Activated CD8-positive, alpha-beta T cell treated with anti-CD3 and anti-CD28 coated beads for 36 hours (primary cell): ENCODE measurements around the gene KCNH2. TPM values are rescaled to one million over a fixed set of nuclear protein-coding genes. Genes with fewer than 3 reads are reported as not detected.

Experiments used
- ATAC-seq: fragments of 200-7000 bp; cut with Tn5 transposase; one replicate; pipeline ENCODE4 v1.10.0; 2021; ENCODE audit warnings: mild to moderate bottlenecking, moderate library complexity
- CTCF ChIA-PET: fragments of 350-600 bp; sonication (Branson Sonifier 250); formaldehyde crosslinking; loops from one replicate; lab custom pipeline; 2021; ENCODE audit warnings: antibody characterized with exemption; lab: Charles Lee
- POLR2A ChIA-PET: fragments of 350-600 bp; sonication (Branson Sonifier 250); formaldehyde crosslinking; loops from one replicate; lab custom pipeline; 2021; ENCODE audit warnings: antibody characterized with exemption; lab: Charles Lee
- DNase-seq: peaks from one replicate; pipeline ENCODE4 v3.0.0-alpha.2; 2020
- H3K27ac Mint-ChIP-seq: one replicate; pipeline ENCODE4 v1.8.0; 2021; ENCODE audit warnings: mild to moderate bottlenecking, mixed read lengths
- H3K27me3 Mint-ChIP-seq: one replicate; pipeline ENCODE4 v1.8.0; 2021; ENCODE audit warnings: mixed read lengths
- H3K36me3 Mint-ChIP-seq: one replicate; pipeline ENCODE4 v1.8.0; 2021; ENCODE audit warnings: low read depth, mixed read lengths
- H3K4me1 Mint-ChIP-seq: one replicate; pipeline ENCODE4 v1.8.0; 2021; ENCODE audit warnings: low read depth, mixed read lengths
- H3K4me3 Mint-ChIP-seq: one replicate; pipeline ENCODE4 v1.8.0; 2021; ENCODE audit warnings: mild to moderate bottlenecking, moderate library complexity, mixed read lengths
- H3K9me3 Mint-ChIP-seq: one replicate; pipeline ENCODE4 v1.8.0; 2021; ENCODE audit warnings: mixed read lengths
- intact Hi-C: fragments of 100-400 bp; cut with micrococcal nuclease; formaldehyde crosslinking; loops from one replicate; pipeline ENCODE4 v1.10.0; 2022
- total RNA-seq, 2 experiments: library from RNA; stranded (reverse); gene quantifications; one replicate each; pipeline ENCODE4 v1.2.3, GENCODE V29; 2021
- TF ChIP-seq, protein P1 (sequence below): fragments of 200-600 bp; IDR thresholded peaks from one replicate; pipeline ENCODE4 v1.8.0; 2022; ENCODE audit warnings: antibody characterized with exemption, mild to moderate bottlenecking

Gene KCNH2
- total RNA-seq, 2 experiments from 2014 or later, result 0.23 to 0.29 TPM

DNA sequence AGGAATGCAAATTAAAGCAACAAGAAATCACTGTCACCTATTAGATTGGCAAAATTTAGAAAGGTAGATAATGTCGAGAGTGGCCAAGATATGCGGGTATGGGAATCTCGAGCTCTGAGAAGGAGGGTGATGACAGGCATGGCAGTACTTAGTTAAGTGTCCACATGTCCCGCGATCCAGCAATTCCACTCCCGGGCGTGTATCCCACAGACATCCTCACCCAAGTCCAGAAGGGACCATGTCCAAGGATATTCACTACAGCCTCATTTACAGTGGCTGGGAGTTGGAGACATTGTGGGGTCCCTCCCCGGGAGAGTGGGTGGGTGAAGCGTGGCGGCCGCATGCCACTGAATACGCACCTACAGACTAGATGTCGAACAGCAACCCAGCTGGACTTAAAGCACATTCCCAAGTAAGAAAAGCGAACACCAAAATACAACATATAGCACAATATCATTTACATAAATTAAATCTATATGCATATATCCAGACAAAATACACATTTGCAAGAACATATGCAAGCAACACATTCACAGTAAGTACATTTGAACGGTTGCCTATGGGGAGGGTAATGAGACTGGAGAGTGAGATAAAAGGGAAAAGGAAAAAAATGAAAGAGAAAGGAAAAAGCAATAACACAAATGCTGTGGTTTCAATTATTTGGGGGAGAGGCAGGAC is 9.9 kb downstream of the KCNH2 start:
- ChIA-PET CTCF (interaction anchor here (1.3 to 2.1 kb wide), 6 partner anchors 16 to 70 kb away, joined by 4 to 17 read pairs (median 4); no protein-coding TSS in a partner anchor), POLR2A (interaction anchor here (0.7 kb wide), 1 partner anchor 52 kb away, joined by 3 read pairs; no protein-coding TSS in a partner anchor)
- Mint-ChIP-seq H3K27me3 (no peaks in the 10 kb centered on the region), H3K27ac (no peak overlapping the region), H3K9me3 (no peaks in the 10 kb centered on the region), H3K4me1 (peaks cover under 1% of the 10 kb centered on the region), H3K36me3 (no peaks in the 10 kb centered on the region), H3K4me3 (no peak overlapping the region)
- TF ChIP-seq, protein P1, sequence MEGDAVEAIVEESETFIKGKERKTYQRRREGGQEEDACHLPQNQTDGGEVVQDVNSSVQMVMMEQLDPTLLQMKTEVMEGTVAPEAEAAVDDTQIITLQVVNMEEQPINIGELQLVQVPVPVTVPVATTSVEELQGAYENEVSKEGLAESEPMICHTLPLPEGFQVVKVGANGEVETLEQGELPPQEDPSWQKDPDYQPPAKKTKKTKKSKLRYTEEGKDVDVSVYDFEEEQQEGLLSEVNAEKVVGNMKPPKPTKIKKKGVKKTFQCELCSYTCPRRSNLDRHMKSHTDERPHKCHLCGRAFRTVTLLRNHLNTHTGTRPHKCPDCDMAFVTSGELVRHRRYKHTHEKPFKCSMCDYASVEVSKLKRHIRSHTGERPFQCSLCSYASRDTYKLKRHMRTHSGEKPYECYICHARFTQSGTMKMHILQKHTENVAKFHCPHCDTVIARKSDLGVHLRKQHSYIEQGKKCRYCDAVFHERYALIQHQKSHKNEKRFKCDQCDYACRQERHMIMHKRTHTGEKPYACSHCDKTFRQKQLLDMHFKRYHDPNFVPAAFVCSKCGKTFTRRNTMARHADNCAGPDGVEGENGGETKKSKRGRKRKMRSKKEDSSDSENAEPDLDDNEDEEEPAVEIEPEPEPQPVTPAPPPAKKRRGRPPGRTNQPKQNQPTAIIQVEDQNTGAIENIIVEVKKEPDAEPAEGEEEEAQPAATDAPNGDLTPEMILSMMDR, result no peak
- ATAC-seq, result no peak
- DNase-seq, result no peak
- intact Hi-C loops, result no loop called here

DNA sequence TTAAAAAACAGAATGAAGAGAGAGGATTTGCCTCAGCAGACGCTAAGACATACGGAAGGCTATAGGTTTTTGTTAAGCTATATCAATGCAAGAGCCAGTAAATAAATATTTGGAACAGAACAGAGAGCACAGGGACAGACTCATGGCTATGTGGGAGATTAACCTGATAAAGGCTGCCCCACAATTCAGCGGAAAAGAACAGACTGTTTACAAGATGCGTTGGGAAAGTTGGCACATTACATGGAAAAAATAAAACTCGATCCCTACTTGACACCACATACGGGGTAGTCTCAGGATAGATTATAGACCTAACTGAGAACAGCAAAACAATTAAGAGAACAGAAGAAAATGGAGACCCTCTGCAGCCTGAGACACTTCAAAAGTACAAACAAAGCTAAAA is 10.8 kb downstream of the KCNH2 start:
- H3K4me3 Mint-ChIP-seq, result no peak overlapping the region
- H3K36me3 Mint-ChIP-seq, result no peaks in the 10 kb centered on the region
- DNase-seq (no peak), ATAC-seq (no peak)
- H3K4me1 Mint-ChIP-seq, result peaks cover 2% of the 10 kb centered on the region
- TF ChIP-seq, protein P1, result no peak
- peaks cover 2% of the 10 kb centered on the region for H3K27me3 Mint-ChIP-seq
- ChIA-PET POLR2A (interaction anchor here (0.7 kb wide), 1 partner anchor 53 kb away, joined by 3 read pairs; no protein-coding TSS in a partner anchor), CTCF (interaction anchor here (1.3 to 1.5 kb wide), 3 partner anchors 16 to 22 kb away, joined by 4 to 5 read pairs (median 4); no protein-coding TSS in a partner anchor)
- no peaks in the 10 kb centered on the region for H3K9me3 Mint-ChIP-seq
- intact Hi-C loops, result no loop called here
- H3K27ac Mint-ChIP-seq, result no peak overlapping the region

DNA sequence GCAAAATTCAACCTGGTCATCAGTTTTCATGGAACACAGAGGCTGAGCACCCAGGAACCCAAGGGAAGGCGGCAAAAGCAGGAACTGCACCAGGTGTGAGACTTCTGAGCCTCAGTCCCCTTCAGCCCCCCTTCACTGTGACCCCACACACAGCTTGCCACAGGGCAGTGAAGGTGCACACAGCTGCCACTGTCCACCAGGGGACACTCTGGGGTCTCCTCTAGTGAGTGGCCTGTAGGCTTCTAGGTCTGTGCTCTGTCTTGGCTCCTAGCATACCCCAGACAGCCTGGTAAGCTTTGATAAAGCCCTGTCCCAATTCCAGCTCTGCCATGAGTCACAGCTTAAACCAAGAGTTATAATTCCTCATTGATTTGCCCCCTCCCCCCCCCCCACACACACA is 12.1 kb downstream of the KCNH2 start:
- H3K4me3 Mint-ChIP-seq, result no peak overlapping the region
- H3K9me3 Mint-ChIP-seq, result no peaks in the 10 kb centered on the region
- no peaks in the 10 kb centered on the region for H3K36me3 Mint-ChIP-seq
- no peak for DNase-seq
- H3K27ac Mint-ChIP-seq, result no peak overlapping the region
- intact Hi-C loops, result no loop called here
- peaks cover 2% of the 10 kb centered on the region for H3K27me3 Mint-ChIP-seq
- CTCF ChIA-PET, result interaction anchor here (1.7 to 5.3 kb wide), 3 partner anchors 19 to 146 kb away, joined by 3 to 96 read pairs (median 6); partner anchors contain the start of gene ABCB8
- POLR2A ChIA-PET, result no interaction called here
- H3K4me1 Mint-ChIP-seq, result peaks cover 2% of the 10 kb centered on the region
- no peak for ATAC-seq
- TF ChIP-seq, protein P1, result no peak

DNA sequence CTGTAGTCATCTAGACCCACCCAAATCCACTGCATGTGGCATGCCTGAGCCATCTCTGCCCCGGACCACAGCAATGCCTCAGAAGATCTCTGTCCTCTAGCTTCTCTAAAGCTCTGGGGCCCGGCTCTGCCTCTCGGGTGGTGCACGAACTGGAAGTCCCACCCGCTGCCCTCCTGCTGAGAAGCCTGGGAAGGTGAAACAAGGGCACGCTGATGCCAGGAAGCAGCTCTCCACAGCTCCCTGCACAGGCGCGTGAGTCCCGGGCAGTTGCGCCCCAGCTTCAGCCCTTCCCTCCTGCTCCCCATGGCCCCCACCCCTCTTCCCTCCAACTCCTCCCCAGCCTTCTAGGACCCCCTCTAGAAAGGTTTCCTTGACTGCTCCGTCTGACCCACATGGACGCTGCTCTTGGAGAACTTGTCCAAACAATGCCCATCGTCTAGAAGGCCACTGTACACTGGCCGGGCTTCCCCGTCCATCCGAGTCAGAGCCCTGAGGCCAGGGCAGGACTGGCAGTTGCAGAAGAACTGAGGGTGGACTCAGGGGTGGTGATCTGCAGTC is 12.8 kb downstream of the KCNH2 start:
- Mint-ChIP-seq H3K4me1 (peaks cover 2% of the 10 kb centered on the region), H3K4me3 (no peak overlapping the region), H3K9me3 (no peaks in the 10 kb centered on the region), H3K27ac (no peak overlapping the region), H3K36me3 (no peaks in the 10 kb centered on the region), H3K27me3 (peaks cover 5% of the 10 kb centered on the region)
- CTCF ChIA-PET, result interaction anchor here (1.3 to 5.3 kb wide), 4 partner anchors 19 to 147 kb away, joined by 3 to 96 read pairs (median 4); partner anchors contain the start of gene ABCB8
- DNase-seq (no peak), ATAC-seq (no peak)
- TF ChIP-seq, protein P1, result no peak
- intact Hi-C loops, result no loop called here
- POLR2A ChIA-PET, result interaction anchor here (0.8 kb wide), 1 partner anchor 10 kb away, joined by 3 read pairs; no protein-coding TSS in a partner anchor
